Measurements from ENCODE around the gene TIMM21. TPM values are rescaled to one million over a fixed set of nuclear protein-coding genes. Genes with fewer than 3 reads are reported as not detected.

TIMM21 gene
- total and polyA plus RNA-seq, 9 of the 15 experiments (the other 6 are each of a cell fraction or from before 2014, with no cell fraction given): 54.7 to 229 (median 83.3) TPM

DNA sequence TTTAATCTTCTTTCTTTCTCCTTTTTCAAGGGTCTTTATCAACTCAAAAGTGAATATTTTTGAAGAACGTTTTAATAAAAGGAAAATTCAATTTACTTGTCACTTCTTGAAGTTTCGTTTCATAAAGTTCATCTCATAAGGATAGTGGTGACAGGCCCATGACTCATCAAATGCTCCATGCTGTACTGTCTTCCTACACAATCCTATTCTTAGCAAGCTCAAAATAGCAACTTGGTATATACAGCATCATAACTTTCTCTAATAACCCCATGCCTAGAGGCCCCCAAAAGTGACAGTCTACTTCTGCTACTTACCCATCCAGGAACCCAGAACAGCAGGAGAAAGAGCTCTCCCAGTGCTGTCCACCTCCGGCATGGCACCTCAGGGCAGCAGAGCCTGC is 8.4 kb upstream of the TIMM21 start (continued):
- TF ChIP-seq, protein P1, sequence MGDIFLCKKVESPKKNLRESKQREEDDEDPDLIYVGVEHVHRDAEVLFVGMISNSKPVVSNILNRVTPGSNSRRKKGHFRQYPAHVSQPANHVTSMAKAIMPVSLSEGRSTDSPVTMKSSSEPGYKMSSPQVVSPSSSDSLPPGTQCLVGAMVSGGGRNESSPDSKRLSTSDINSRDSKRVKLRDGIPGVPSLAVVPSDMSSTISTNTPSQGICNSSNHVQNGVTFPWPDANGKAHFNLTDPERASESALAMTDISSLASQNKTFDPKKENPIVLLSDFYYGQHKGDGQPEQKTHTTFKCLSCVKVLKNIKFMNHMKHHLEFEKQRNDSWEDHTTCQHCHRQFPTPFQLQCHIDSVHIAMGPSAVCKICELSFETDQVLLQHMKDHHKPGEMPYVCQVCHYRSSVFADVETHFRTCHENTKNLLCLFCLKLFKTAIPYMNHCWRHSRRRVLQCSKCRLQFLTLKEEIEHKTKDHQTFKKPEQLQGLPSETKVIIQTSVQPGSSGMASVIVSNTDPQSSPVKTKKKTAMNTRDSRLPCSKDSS (IDR thresholded peaks at IDR 0.05; ENCODE audit: low read depth, partially characterized antibody): no peak
- TF ChIP-seq, protein P2, sequence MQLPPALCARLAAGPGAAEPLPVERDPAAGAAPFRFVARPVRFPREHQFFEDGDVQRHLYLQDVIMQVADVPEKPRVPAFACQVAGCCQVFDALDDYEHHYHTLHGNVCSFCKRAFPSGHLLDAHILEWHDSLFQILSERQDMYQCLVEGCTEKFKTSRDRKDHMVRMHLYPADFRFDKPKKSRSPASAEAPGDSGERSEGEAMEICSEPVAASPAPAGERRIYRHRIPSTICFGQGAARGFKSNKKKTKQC (CRISPR knock-in tag; IDR thresholded peaks at IDR 0.05): no peak
- TF ChIP-seq, protein P3, sequence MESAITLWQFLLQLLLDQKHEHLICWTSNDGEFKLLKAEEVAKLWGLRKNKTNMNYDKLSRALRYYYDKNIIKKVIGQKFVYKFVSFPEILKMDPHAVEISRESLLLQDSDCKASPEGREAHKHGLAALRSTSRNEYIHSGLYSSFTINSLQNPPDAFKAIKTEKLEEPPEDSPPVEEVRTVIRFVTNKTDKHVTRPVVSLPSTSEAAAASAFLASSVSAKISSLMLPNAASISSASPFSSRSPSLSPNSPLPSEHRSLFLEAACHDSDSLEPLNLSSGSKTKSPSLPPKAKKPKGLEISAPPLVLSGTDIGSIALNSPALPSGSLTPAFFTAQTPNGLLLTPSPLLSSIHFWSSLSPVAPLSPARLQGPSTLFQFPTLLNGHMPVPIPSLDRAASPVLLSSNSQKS (CRISPR knock-in tag; IDR thresholded peaks at IDR 0.05): no peak
- TF ChIP-seq, protein P4, sequence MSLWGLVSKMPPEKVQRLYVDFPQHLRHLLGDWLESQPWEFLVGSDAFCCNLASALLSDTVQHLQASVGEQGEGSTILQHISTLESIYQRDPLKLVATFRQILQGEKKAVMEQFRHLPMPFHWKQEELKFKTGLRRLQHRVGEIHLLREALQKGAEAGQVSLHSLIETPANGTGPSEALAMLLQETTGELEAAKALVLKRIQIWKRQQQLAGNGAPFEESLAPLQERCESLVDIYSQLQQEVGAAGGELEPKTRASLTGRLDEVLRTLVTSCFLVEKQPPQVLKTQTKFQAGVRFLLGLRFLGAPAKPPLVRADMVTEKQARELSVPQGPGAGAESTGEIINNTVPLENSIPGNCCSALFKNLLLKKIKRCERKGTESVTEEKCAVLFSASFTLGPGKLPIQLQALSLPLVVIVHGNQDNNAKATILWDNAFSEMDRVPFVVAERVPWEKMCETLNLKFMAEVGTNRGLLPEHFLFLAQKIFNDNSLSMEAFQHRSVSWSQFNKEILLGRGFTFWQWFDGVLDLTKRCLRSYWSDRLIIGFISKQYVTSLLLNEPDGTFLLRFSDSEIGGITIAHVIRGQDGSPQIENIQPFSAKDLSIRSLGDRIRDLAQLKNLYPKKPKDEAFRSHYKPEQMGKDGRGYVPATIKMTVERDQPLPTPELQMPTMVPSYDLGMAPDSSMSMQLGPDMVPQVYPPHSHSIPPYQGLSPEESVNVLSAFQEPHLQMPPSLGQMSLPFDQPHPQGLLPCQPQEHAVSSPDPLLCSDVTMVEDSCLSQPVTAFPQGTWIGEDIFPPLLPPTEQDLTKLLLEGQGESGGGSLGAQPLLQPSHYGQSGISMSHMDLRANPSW (CRISPR knock-in tag; IDR thresholded peaks at IDR 0.05): no peak
- TF ChIP-seq BCL6 (CRISPR knock-in tag; IDR thresholded peaks at IDR 0.05) (no peak), WHSC1 (IDR thresholded peaks at IDR 0.05; ENCODE audit: low read length) (no peak), MTF1 (CRISPR knock-in tag; IDR thresholded peaks at IDR 0.05; ENCODE audit: borderline replicate concordance) (no peak), ZNF143 (CRISPR knock-in tag; IDR thresholded peaks at IDR 0.05) (no peak), PHF20 (IDR thresholded peaks at IDR 0.05; ENCODE audit: partially characterized antibody) (no peak), ZNF239 (CRISPR knock-in tag; IDR thresholded peaks at IDR 0.05) (no peak), NCOR1 (IDR thresholded peaks at IDR 0.05) (no peak)
- TF ChIP-seq, protein P5, sequence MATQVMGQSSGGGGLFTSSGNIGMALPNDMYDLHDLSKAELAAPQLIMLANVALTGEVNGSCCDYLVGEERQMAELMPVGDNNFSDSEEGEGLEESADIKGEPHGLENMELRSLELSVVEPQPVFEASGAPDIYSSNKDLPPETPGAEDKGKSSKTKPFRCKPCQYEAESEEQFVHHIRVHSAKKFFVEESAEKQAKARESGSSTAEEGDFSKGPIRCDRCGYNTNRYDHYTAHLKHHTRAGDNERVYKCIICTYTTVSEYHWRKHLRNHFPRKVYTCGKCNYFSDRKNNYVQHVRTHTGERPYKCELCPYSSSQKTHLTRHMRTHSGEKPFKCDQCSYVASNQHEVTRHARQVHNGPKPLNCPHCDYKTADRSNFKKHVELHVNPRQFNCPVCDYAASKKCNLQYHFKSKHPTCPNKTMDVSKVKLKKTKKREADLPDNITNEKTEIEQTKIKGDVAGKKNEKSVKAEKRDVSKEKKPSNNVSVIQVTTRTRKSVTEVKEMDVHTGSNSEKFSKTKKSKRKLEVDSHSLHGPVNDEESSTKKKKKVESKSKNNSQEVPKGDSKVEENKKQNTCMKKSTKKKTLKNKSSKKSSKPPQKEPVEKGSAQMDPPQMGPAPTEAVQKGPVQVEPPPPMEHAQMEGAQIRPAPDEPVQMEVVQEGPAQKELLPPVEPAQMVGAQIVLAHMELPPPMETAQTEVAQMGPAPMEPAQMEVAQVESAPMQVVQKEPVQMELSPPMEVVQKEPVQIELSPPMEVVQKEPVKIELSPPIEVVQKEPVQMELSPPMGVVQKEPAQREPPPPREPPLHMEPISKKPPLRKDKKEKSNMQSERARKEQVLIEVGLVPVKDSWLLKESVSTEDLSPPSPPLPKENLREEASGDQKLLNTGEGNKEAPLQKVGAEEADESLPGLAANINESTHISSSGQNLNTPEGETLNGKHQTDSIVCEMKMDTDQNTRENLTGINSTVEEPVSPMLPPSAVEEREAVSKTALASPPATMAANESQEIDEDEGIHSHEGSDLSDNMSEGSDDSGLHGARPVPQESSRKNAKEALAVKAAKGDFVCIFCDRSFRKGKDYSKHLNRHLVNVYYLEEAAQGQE (IDR thresholded peaks at IDR 0.05; ENCODE audit: borderline replicate concordance): no peak
- TF ChIP-seq, protein P5 (CRISPR knock-in tag; IDR thresholded peaks at IDR 0.05; ENCODE audit: low read depth): no peak

All from K562 (cell line).